Glutamatergic neuron (in vitro differentiated cells): ENCODE measurements around the gene FNDC3B. TPM values are rescaled to one million over a fixed set of nuclear protein-coding genes. Genes with fewer than 3 reads are reported as not detected.

ENCODE experiments used
- DNase-seq: peaks from one replicate; pipeline ENCODE4 v3.0.0; 2022
- H3K27ac Mint-ChIP-seq: one replicate; pipeline ENCODE4 v1.8.0; 2020; ENCODE audit warnings: mild to moderate bottlenecking, mixed read lengths, inconsistent platforms; ENCODE audit not compliant: unreplicated experiment
- H3K27me3 Mint-ChIP-seq: one replicate; pipeline ENCODE4 v1.8.0; 2020; ENCODE audit warnings: mild to moderate bottlenecking, moderate library complexity, mixed read lengths, inconsistent platforms; ENCODE audit not compliant: unreplicated experiment
- H3K36me3 Mint-ChIP-seq: one replicate; pipeline ENCODE4 v1.8.0; 2020; ENCODE audit warnings: mild to moderate bottlenecking, mixed read lengths, inconsistent platforms; ENCODE audit not compliant: unreplicated experiment
- H3K4me1 Mint-ChIP-seq: one replicate; pipeline ENCODE4 v1.8.0; 2020; ENCODE audit warnings: mild to moderate bottlenecking, low read depth, mixed read lengths, inconsistent platforms; ENCODE audit not compliant: unreplicated experiment
- H3K4me3 Mint-ChIP-seq: one replicate; pipeline ENCODE4 v1.8.0; 2020; ENCODE audit warnings: mild to moderate bottlenecking, mixed read lengths, inconsistent platforms; ENCODE audit not compliant: unreplicated experiment
- H3K9me3 Mint-ChIP-seq: one replicate; pipeline ENCODE4 v1.8.0; 2020; ENCODE audit warnings: mild to moderate bottlenecking, moderate library complexity, mixed read lengths, inconsistent platforms; ENCODE audit not compliant: unreplicated experiment
- CTCF ChIP-seq: fragments of 200-600 bp; sonication (generic); IDR thresholded peaks from one replicate; pipeline ENCODE4 v1.5.0; 2021; ENCODE audit not compliant: partially characterized antibody, unreplicated experiment
- total RNA-seq: library from RNA; stranded (reverse); fragmentation: NEBNext Ultra II Directional; extraction: Animal tissue kit (Norgen Biotek cat#: 25700); gene quantifications from one replicate; pipeline ENCODE4 v1.2.1, GENCODE V29; 2021; ENCODE audit not compliant: unreplicated experiment

The FNDC3B gene
- total RNA-seq, 1 donor from 2014 or later = 11.7 TPM

GRCh38 chr3:172170073-172170709 lies 130.8 kb downstream of the FNDC3B start:
- no peak for DNase-seq
- no peak overlapping the region for H3K27ac Mint-ChIP-seq
- H3K27me3 Mint-ChIP-seq = no peaks in the 10 kb centered on the region
- no peak for TF ChIP-seq CTCF
- H3K9me3 Mint-ChIP-seq = no peaks in the 10 kb centered on the region
- no peaks in the 10 kb centered on the region for H3K36me3 Mint-ChIP-seq
- H3K4me1 Mint-ChIP-seq = peaks cover 8% of the 10 kb centered on the region
- H3K4me3 Mint-ChIP-seq = no peak overlapping the region

- Mint-ChIP-seq H3K4me3 (no peak overlapping the region), H3K36me3 (no peaks in the 10 kb centered on the region), H3K27ac (no peak overlapping the region), H3K4me1 (peaks cover 8% of the 10 kb centered on the region), H3K9me3 (no peaks in the 10 kb centered on the region), H3K27me3 (no peaks in the 10 kb centered on the region)
- no peak for TF ChIP-seq CTCF
- no peak for DNase-seq
Measured at GRCh38 chr3:172170841-172171240, 131.5 kb downstream of the FNDC3B start.

- H3K4me3 Mint-ChIP-seq = no peak overlapping the region
- DNase-seq = no peak
- no peak overlapping the region for H3K27ac Mint-ChIP-seq
- peaks cover 8% of the 10 kb centered on the region for H3K4me1 Mint-ChIP-seq
- no peaks in the 10 kb centered on the region for H3K9me3 Mint-ChIP-seq
- no peaks in the 10 kb centered on the region for H3K27me3 Mint-ChIP-seq
- TF ChIP-seq CTCF = no peak
- no peaks in the 10 kb centered on the region for H3K36me3 Mint-ChIP-seq
Measured at GRCh38 chr3:172171396-172172075, 132.2 kb downstream of the FNDC3B start.

GRCh38 chr3:172173316-172174254 lies 134.2 kb downstream of the FNDC3B start:
- DNase-seq = no peak
- H3K27me3 Mint-ChIP-seq = peaks cover 3% of the 10 kb centered on the region

More at GRCh38 chr3:172173316-172174254, 134.2 kb downstream of the FNDC3B start:
- no peak for TF ChIP-seq CTCF
- Mint-ChIP-seq H3K36me3 (no peaks in the 10 kb centered on the region), H3K4me3 (no peak overlapping the region), H3K4me1 (peaks cover 8% of the 10 kb centered on the region), H3K9me3 (no peaks in the 10 kb centered on the region), H3K27ac (no peak overlapping the region)
